Astrocyte of the cerebellum (primary cell): ENCODE data around the gene LRRC73.
"Not testable (repeated sequence)": the region's sequence is repeated elsewhere in the genome, so short reads cannot be mapped to it uniquely, and the experiment has no call there.

Source experiments
- DNase-seq: peaks from one replicate; pipeline ENCODE4 v3.0.0-alpha.2; 2011; ENCODE audit warnings: low read depth
- H3K4me3 ChIP-seq: 2 replicates; pipeline ENCODE4 v1.5.1; 2011; ENCODE audit warnings: mild to moderate bottlenecking, low read depth, low read length, moderate library complexity
- CTCF ChIP-seq: IDR thresholded peaks from 2 replicates; pipeline ENCODE4 v1.5.1; 2012; ENCODE audit warnings: low read length, low read depth, moderate library complexity, mild to moderate bottlenecking; ENCODE audit errors: missing control alignments
- in situ Hi-C: cut with HindIII; loops from 2 replicates; pipeline ENCODE4 v1.10.0; 2017; ENCODE audit warnings: low sequenced_read_pairs

LRRC73 gene

GRCh38 chr6:43467752-43468151 is 42.4 kb downstream of the LRRC73 start:
- DNase-seq, result no peak
- in situ Hi-C loops, result no loop called here
- H3K4me3 ChIP-seq, result no peak overlapping the region
- no peak for TF ChIP-seq CTCF

GRCh38 chr6:43467265-43467664 is 42.9 kb downstream of the LRRC73 start:
- H3K4me3 ChIP-seq, DNase-seq, in situ Hi-C loops: not testable (repeated sequence)

GRCh38 chr6:43465948-43466347 is 44.2 kb downstream of the LRRC73 start:
- TF ChIP-seq CTCF, result no peak
- H3K4me3 ChIP-seq, result no peak overlapping the region
- in situ Hi-C loops, result no loop called here
- no peak for DNase-seq

- in situ Hi-C loops, result loop anchor here (5.0 kb wide), 1 partner anchor 38 kb away; no protein-coding TSS in a partner anchor
- H3K4me3 ChIP-seq, result no peak overlapping the region
- no peak for TF ChIP-seq CTCF
- no peak for DNase-seq
These were observed 45.8 kb downstream of the LRRC73 start for GRCh38 chr6:43464337-43464736.

GRCh38 chr6:43461936-43462335 is 48.2 kb downstream of the LRRC73 start:
- H3K4me3 ChIP-seq, result no peak overlapping the region
- DNase-seq, result no peak
- in situ Hi-C loops, result loop anchor here (5.0 kb wide), 1 partner anchor 40 kb away; no protein-coding TSS in a partner anchor
- TF ChIP-seq CTCF, result no peak

- H3K4me3 ChIP-seq, result no peak overlapping the region
- in situ Hi-C loops, result loop anchor here (5.0 kb wide), 1 partner anchor 42 kb away; no protein-coding TSS in a partner anchor
- DNase-seq, result no peak
- TF ChIP-seq CTCF, result no peak
These were observed 50.1 kb downstream of the LRRC73 start for GRCh38 chr6:43460032-43460431.

GRCh38 chr6:43459535-43459934 is 50.6 kb downstream of the LRRC73 start:
- in situ Hi-C loops, result no loop called here
- no peak for TF ChIP-seq CTCF
- no peak for DNase-seq
- H3K4me3 ChIP-seq, result no peak overlapping the region

- H3K4me3 ChIP-seq, in situ Hi-C loops, DNase-seq: not testable (repeated sequence)
These were observed 52.0 kb downstream of the LRRC73 start for GRCh38 chr6:43458154-43458553.
